HCT116 (cell line): Measurements from ENCODE around the gene BTNL9.

Experiments
- CEBPB ChIP-seq: IDR thresholded peaks from 2 replicates; pipeline ENCODE4 v1.6.1; 2012; ENCODE audit warnings: low read depth
- EZH2 ChIP-seq: fragments of 200-600 bp; sonication (generic); IDR thresholded peaks from 2 replicates; pipeline ENCODE4 v1.6.1; 2017; ENCODE audit warnings: antibody characterized with exemption, mixed run types
- EZH2phosphoT487 ChIP-seq: fragments of 200-600 bp; IDR thresholded peaks from 2 replicates; pipeline ENCODE4 v1.6.1; 2018; ENCODE audit warnings: antibody characterized with exemption, borderline replicate concordance
- POLR2A ChIP-seq: IDR thresholded peaks from 2 replicates; pipeline ENCODE4 v1.7.0; 2011; ENCODE audit warnings: borderline replicate concordance; ENCODE audit not compliant: insufficient read depth, insufficient read length; ENCODE audit errors: extremely low read depth
- SP1 ChIP-seq: IDR thresholded peaks from 2 replicates; pipeline ENCODE4 v1.6.1; 2012; ENCODE audit warnings: low read depth
- YY1 ChIP-seq: IDR thresholded peaks from 2 replicates; pipeline ENCODE4 v1.6.1; 2011; ENCODE audit warnings: low read length, low read depth, moderate library complexity, mild to moderate bottlenecking; ENCODE audit not compliant: insufficient replicate concordance; ENCODE audit errors: extremely low read depth
- ZFX ChIP-seq: fragments of 450-650 bp; IDR thresholded peaks from 2 replicates; pipeline ENCODE4 v1.6.1; 2017
- TF ChIP-seq, protein P1 (sequence below), 3 experiments: fragments of 200-600 bp in 1 of 3; sonication (generic) in 1 of 3; IDR thresholded peaks in 2 of 3; conservative IDR thresholded peaks in 1 of 3; 2 replicates each; pipeline ENCODE4 v1.5.1; 2012 to 2017; ENCODE audit warnings: low read depth in 2 of 3, low read length in 2 of 3, antibody characterized with exemption in 1 of 3, borderline replicate concordance in 1 of 3, control low read depth in 1 of 3, mild to moderate bottlenecking in 1 of 3, mixed read lengths in 1 of 3, mixed run types in 1 of 3, moderate library complexity in 1 of 3; ENCODE audit not compliant: insufficient read depth in 1 of 3

DNA sequence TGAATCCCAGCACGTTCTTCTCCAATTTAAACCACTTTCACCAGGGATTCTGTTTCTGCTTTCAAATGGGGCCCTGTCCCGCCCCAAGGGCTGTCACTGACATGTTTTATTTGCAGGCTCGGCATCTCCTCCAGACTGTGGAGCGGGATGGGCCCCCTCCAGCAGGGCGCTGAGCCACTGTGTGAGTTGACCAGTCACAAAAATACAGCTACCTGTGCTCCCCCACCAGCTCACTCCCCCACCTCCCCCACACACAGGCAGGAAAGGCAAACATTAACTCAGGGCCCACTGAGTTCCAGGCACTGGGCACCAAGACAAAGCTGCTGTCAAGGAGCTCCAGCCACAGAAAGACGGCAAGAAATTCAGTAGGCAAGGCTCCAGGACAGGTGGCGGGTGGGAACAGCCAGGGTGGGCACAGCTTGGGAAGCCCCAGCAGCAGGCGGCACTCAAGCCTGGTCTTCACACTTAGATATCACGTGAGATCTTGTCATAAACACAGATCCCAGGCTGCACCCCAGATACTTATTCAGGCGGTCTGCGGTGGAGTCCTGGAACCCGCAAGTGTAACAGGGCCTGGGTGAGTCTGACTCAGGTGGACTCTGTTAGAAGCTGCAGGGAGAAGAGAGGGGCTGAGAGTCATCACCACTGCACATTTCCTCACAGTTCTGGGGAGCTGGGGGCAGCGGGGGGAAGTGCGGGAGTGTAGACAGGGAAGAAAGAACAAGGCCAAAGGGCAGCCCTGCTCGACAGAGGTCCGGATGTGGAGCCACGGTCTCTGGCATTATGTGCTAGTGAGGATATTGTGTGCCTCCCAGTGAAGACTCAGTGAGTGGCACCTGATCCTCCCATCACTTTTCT, 46.2 kb downstream of the BTNL9 start:
- TF ChIP-seq, protein P1, sequence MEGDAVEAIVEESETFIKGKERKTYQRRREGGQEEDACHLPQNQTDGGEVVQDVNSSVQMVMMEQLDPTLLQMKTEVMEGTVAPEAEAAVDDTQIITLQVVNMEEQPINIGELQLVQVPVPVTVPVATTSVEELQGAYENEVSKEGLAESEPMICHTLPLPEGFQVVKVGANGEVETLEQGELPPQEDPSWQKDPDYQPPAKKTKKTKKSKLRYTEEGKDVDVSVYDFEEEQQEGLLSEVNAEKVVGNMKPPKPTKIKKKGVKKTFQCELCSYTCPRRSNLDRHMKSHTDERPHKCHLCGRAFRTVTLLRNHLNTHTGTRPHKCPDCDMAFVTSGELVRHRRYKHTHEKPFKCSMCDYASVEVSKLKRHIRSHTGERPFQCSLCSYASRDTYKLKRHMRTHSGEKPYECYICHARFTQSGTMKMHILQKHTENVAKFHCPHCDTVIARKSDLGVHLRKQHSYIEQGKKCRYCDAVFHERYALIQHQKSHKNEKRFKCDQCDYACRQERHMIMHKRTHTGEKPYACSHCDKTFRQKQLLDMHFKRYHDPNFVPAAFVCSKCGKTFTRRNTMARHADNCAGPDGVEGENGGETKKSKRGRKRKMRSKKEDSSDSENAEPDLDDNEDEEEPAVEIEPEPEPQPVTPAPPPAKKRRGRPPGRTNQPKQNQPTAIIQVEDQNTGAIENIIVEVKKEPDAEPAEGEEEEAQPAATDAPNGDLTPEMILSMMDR (IDR thresholded peaks at IDR 0.05 in 2 of 3, conservative IDR thresholded peaks at IDR 0.05 in 1 of 3; ENCODE audit: borderline replicate concordance in 1 of 3, insufficient read depth in 1 of 3, low read depth in 2 of 3, low read length in 2 of 3), result no peak
- TF ChIP-seq POLR2A (no peak), CEBPB (no peak), EZH2 (no peak), ZFX (no peak), EZH2phosphoT487 (no peak), SP1 (no peak), YY1 (no peak)
